ENCODE measurements around the gene MYOCOS.
"Not testable (repeated sequence)": the region's sequence is repeated elsewhere in the genome, so short reads cannot be mapped to it uniquely, and the experiment has no call there.

Gene MYOCOS

DNA sequence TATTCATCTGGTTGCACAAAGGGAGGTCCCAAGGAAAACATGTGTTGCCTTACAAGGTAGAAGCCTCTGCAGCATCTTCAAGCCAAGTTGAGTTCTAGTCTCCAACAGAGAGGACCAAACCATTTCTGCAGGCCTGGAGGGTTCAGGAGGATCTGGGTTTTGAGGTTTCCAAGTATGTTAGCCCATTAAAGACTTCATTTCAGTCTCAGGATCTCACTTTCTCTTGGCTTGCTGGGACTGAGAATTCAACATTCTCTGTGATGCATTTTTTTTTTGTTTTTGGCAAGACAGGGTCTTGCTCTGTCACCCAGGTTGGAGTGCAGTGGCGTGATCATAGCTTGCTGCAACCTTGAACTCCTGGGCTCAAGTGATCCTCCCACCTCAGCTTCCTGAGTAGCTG, 8.8 kb upstream of the MYOCOS start:
- no peak overlapping the region for H3K4me3 ChIP-seq (ENCODE audit: low read depth, low read length)
- POLR2A ChIA-PET = no interaction called here
- CTCF ChIA-PET = no interaction called here
- DNase-seq (ENCODE audit: low read depth, low spot score) = no peak
- TF ChIP-seq CTCF (IDR thresholded peaks at IDR 0.05; ENCODE audit: insufficient read depth, low read length, missing control alignments) = no peak

GRCh38 chr1:171615122-171615906, 6.7 kb upstream of the MYOCOS start:
- POLR2A ChIA-PET = not testable (repeated sequence)
- CTCF ChIA-PET = interaction anchor here (1.6 to 1.7 kb wide), 2 partner anchors 29 kb away, joined by 5 to 6 read pairs; no protein-coding TSS in a partner anchor

GRCh38 chr1:171616586-171616985, 5.5 kb upstream of the MYOCOS start:
- ChIA-PET CTCF (interaction anchor here (1.6 kb wide), 1 partner anchor 28 kb away, joined by 5 read pairs; no protein-coding TSS in a partner anchor), POLR2A (no interaction called here)
- no peak for TF ChIP-seq CTCF (IDR thresholded peaks at IDR 0.05; ENCODE audit: insufficient read depth, low read length, missing control alignments)
- DNase-seq (ENCODE audit: low read depth, low spot score) = no peak
- H3K4me3 ChIP-seq (ENCODE audit: low read depth, low read length) = no peak overlapping the region

More at GRCh38 chr1:171615122-171615906, 6.7 kb upstream of the MYOCOS start:
- not testable (repeated sequence) for H3K4me3 ChIP-seq (ENCODE audit: low read depth, low read length); DNase-seq (ENCODE audit: low read depth, low spot score)

- ChIA-PET POLR2A (no interaction called here), CTCF (interaction anchor here (0.9 to 1.2 kb wide), 2 partner anchors 21 to 378 kb away, joined by 4 read pairs; no protein-coding TSS in a partner anchor)
- no peak for DNase-seq (ENCODE audit: low read depth, low spot score)
- TF ChIP-seq CTCF (IDR thresholded peaks at IDR 0.05; ENCODE audit: insufficient read depth, low read length, missing control alignments) = no peak
- H3K4me3 ChIP-seq (ENCODE audit: low read depth, low read length) = no peak overlapping the region
Observed at GRCh38 chr1:171623651-171624331, 1.7 kb downstream of the MYOCOS start.

- H3K4me3 ChIP-seq (ENCODE audit: low read depth, low read length) = no peak overlapping the region
- POLR2A ChIA-PET = no interaction called here
- no peak for TF ChIP-seq CTCF (IDR thresholded peaks at IDR 0.05; ENCODE audit: insufficient read depth, low read length, missing control alignments)
- DNase-seq (ENCODE audit: low read depth, low spot score) = no peak
- CTCF ChIA-PET = interaction anchor here (2.6 kb wide), 1 partner anchor 20 kb away, joined by 12 read pairs; no protein-coding TSS in a partner anchor
Observed at GRCh38 chr1:171625225-171625624, 3.2 kb downstream of the MYOCOS start.

DNA sequence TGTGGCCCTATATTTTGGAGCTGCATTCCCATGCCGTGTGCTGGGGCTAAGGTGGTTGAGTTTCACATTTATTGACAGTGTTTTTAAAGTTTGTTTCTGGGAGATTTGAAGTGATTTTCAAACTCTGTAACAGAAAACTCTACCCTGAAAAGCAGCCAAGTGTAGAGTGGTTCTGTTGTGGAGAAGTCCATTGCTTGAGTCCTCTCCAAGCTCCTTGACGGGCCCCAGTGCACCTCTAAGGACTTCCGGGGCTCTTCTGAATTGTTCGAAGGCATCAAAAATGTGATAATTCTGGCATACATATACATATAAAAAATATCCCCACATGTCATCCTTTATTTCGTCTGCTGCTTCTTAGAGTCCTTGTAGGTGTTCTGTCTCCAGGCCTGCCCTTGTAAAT, 5.0 kb downstream of the MYOCOS start:
- ChIA-PET CTCF (interaction anchor here (2.6 kb wide), 1 partner anchor 18 kb away, joined by 12 read pairs; no protein-coding TSS in a partner anchor), POLR2A (no interaction called here)
- no peak for TF ChIP-seq CTCF (IDR thresholded peaks at IDR 0.05; ENCODE audit: insufficient read depth, low read length, missing control alignments)
- no peak for DNase-seq (ENCODE audit: low read depth, low spot score)
- no peak overlapping the region for H3K4me3 ChIP-seq (ENCODE audit: low read depth, low read length)

All from AG04449 (cell line).